ENCODE results near the gene NDST1.

DNA sequence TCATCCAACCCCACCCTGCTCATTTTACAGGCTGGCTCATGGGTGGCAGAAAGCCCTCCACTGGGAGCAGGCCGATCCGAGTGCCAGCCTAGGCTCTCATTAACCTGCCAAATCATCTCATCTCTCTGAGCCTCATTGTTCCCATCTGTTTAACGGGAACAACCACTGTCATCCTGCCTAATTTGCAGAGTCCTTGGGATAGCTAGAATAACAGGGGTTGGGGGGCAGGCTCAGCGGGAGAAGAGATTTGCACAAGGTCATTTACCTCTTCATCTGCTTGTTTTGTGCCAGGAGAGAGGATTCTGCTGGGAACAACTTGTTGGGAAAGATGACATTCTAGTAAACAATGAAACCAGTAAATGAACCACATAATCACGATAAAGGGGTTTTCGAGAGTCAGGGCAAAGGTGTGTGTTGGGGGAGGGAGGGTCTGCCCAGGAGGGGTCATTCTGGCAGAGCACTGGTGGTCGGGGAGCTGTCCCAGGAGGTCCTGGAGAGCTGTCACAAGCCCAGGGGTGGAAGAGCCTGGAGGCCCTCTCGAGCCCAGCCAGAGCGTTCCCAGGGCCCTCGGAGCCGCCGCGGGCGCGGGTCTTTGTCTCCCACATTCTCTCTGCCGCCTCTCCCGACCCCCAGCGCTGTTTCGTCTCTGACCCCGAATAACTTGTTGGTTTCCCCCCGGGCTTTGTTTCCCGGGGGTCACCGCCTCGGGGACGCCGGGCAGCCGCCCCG is 22.8 kb upstream of the NDST1 start:
- TF ChIP-seq POLR2A (IDR thresholded peaks at IDR 0.05; ENCODE audit: borderline replicate concordance, extremely low read depth, insufficient read depth, insufficient read length) (no peak), SIN3A (IDR thresholded peaks at IDR 0.05; ENCODE audit: low read depth) (no peak), EZH2 (IDR thresholded peaks at IDR 0.05) (no peak), ZFX (IDR thresholded peaks at IDR 0.05) (no peak), CEBPB (IDR thresholded peaks at IDR 0.05; ENCODE audit: low read depth) (no peak)
- TF ChIP-seq, protein P1, sequence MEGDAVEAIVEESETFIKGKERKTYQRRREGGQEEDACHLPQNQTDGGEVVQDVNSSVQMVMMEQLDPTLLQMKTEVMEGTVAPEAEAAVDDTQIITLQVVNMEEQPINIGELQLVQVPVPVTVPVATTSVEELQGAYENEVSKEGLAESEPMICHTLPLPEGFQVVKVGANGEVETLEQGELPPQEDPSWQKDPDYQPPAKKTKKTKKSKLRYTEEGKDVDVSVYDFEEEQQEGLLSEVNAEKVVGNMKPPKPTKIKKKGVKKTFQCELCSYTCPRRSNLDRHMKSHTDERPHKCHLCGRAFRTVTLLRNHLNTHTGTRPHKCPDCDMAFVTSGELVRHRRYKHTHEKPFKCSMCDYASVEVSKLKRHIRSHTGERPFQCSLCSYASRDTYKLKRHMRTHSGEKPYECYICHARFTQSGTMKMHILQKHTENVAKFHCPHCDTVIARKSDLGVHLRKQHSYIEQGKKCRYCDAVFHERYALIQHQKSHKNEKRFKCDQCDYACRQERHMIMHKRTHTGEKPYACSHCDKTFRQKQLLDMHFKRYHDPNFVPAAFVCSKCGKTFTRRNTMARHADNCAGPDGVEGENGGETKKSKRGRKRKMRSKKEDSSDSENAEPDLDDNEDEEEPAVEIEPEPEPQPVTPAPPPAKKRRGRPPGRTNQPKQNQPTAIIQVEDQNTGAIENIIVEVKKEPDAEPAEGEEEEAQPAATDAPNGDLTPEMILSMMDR (IDR thresholded peaks at IDR 0.05 in 2 of 3, conservative IDR thresholded peaks at IDR 0.05 in 1 of 3; ENCODE audit: borderline replicate concordance in 1 of 3, insufficient read depth in 1 of 3, low read depth in 2 of 3, low read length in 2 of 3) = no peak
- TF ChIP-seq, protein P2, sequence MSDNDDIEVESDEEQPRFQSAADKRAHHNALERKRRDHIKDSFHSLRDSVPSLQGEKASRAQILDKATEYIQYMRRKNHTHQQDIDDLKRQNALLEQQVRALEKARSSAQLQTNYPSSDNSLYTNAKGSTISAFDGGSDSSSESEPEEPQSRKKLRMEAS (IDR thresholded peaks at IDR 0.05) = no peak
- TF ChIP-seq, protein P3, sequence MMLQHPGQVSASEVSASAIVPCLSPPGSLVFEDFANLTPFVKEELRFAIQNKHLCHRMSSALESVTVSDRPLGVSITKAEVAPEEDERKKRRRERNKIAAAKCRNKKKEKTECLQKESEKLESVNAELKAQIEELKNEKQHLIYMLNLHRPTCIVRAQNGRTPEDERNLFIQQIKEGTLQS (IDR thresholded peaks at IDR 0.05) = no peak
